CD4-positive, alpha-beta memory T cell (primary cell): ENCODE results near the gene C4B. TPM values are rescaled to one million over a fixed set of nuclear protein-coding genes. Genes with fewer than 3 reads are reported as not detected.
A peak's percentile ranks its signal among the peaks of the same experiment; 100 is the strongest.
"Not testable (repeated sequence)": the region's sequence is repeated elsewhere in the genome, so short reads cannot be mapped to it uniquely, and the experiment has no call there.

Experiments
- CTCF ChIA-PET: fragments of 350-600 bp; sonication (Branson Sonifier 250); formaldehyde crosslinking; loops from one replicate; lab custom pipeline; 2021; ENCODE audit warnings: inconsistent platforms; ENCODE audit not compliant: partially characterized antibody; lab: Charles Lee
- POLR2A ChIA-PET: fragments of 350-600 bp; sonication (Branson Sonifier 250); formaldehyde crosslinking; loops from one replicate; lab custom pipeline; 2021; ENCODE audit not compliant: partially characterized antibody; lab: Charles Lee
- DNase-seq, 5 donors: peaks; one replicate each; pipeline versions ENCODE4 v3.0.0 to v3.0.0-alpha.2; 2020 to 2022; ENCODE audit warnings: mixed read lengths in 1 of 5
- H3K27ac ChIP-seq: one replicate; pipeline ENCODE4 v1.7.0; 2013; ENCODE audit warnings: low read depth, low read length
- H3K27me3 ChIP-seq: 2 replicates; pipeline ENCODE4 v1.7.0; 2013; ENCODE audit warnings: mild to moderate bottlenecking, low read length, moderate library complexity; ENCODE audit not compliant: insufficient read depth
- H3K36me3 ChIP-seq: 2 replicates; pipeline ENCODE4 v1.7.0; 2013; ENCODE audit warnings: mild to moderate bottlenecking, low read length, moderate library complexity; ENCODE audit not compliant: insufficient read depth
- H3K4me1 ChIP-seq: 2 replicates; pipeline ENCODE4 v1.7.0; 2013; ENCODE audit warnings: mild to moderate bottlenecking, low read length, moderate library complexity; ENCODE audit not compliant: insufficient read depth
- H3K4me3 ChIP-seq, 2 donors: one replicate each; pipeline ENCODE4 v1.7.0; 2013; ENCODE audit warnings: low read length in 2 of 2, mild to moderate bottlenecking in 1 of 2
- H3K9me3 ChIP-seq, 2 donors: one replicate each; pipeline ENCODE4 v1.7.0; 2013; ENCODE audit warnings: low read length in 2 of 2, control low read depth in 1 of 2; ENCODE audit not compliant: control insufficient read depth in 1 of 2
- H3K27ac Mint-ChIP-seq, 7 donors: one replicate each; pipeline ENCODE4 v1.8.0; 2020 to 2021; ENCODE audit warnings: mixed read lengths in 7 of 7, mild to moderate bottlenecking in 6 of 7, inconsistent platforms in 3 of 7, moderate library complexity in 3 of 7
- H3K27me3 Mint-ChIP-seq, 2 donors: one replicate each; pipeline ENCODE4 v1.8.0; 2020 to 2021; ENCODE audit warnings: mixed read lengths in 2 of 2
- H3K36me3 Mint-ChIP-seq, 2 donors: one replicate each; pipeline ENCODE4 v1.8.0; 2020 to 2021; ENCODE audit warnings: mixed read lengths in 2 of 2, inconsistent platforms in 1 of 2, mild to moderate bottlenecking in 1 of 2
- H3K4me1 Mint-ChIP-seq, 4 donors: one replicate each; pipeline ENCODE4 v1.8.0; 2020 to 2021; ENCODE audit warnings: mixed read lengths in 4 of 4, mild to moderate bottlenecking in 1 of 4
- H3K4me3 Mint-ChIP-seq, 8 donors: one replicate each; pipeline ENCODE4 v1.8.0; 2020 to 2021; ENCODE audit warnings: mixed read lengths in 8 of 8, mild to moderate bottlenecking in 7 of 8, moderate library complexity in 6 of 8, inconsistent platforms in 3 of 8
- H3K9me3 Mint-ChIP-seq, 8 donors: one replicate each; pipeline ENCODE4 v1.8.0; 2020 to 2021; ENCODE audit warnings: mixed read lengths in 8 of 8, mild to moderate bottlenecking in 5 of 8, inconsistent platforms in 3 of 8, moderate library complexity in 1 of 8
- intact Hi-C: fragments of 100-400 bp; cut with micrococcal nuclease; formaldehyde crosslinking; loops from one replicate; pipeline ENCODE4 v1.15.1; 2023
- polyA plus RNA-seq, 2 donors: library from polyadenylated mRNA; unstranded; fragments of 300-500 nt; fragmentation: Illumina TruSeq; gene quantifications; one replicate each; pipeline ENCODE4 v1.2.3, GENCODE V29; 2021
- total RNA-seq, 2 experiments: library from RNA; stranded (reverse); gene quantifications; one replicate each; pipeline ENCODE4 v1.2.3, GENCODE V29; 2021

The C4B gene
- total and polyA plus RNA-seq, 4 experiments from 2014 or later: 0.36 to 5.8 (median 5.0) TPM; not detected in 1

- H3K4me3 ChIP-seq, POLR2A ChIA-PET, H3K4me1 ChIP-seq, DNase-seq, H3K27me3 Mint-ChIP-seq, H3K4me3 Mint-ChIP-seq, H3K27me3 ChIP-seq, H3K4me1 Mint-ChIP-seq, intact Hi-C loops, H3K36me3 Mint-ChIP-seq, H3K9me3 Mint-ChIP-seq, H3K27ac ChIP-seq, H3K27ac Mint-ChIP-seq, H3K36me3 ChIP-seq, CTCF ChIA-PET, H3K9me3 ChIP-seq: not testable (repeated sequence)
Observed at GRCh38 chr6:32053314-32053713, 38.7 kb downstream of the C4B start.

GRCh38 chr6:32055756-32056155 lies 41.2 kb downstream of the C4B start:
- intact Hi-C loops, H3K4me3 Mint-ChIP-seq: not testable (repeated sequence)

GRCh38 chr6:32056254-32056653 lies 41.7 kb downstream of the C4B start:
- H3K4me3 Mint-ChIP-seq: no peak overlapping the region
- H3K4me1 ChIP-seq: no peaks in the 10 kb centered on the region
- H3K27me3 Mint-ChIP-seq: no peaks in the 10 kb centered on the region
- POLR2A ChIA-PET: no interaction called here
- no peaks in the 10 kb centered on the region for H3K27me3 ChIP-seq
- no peaks in the 10 kb centered on the region for H3K36me3 ChIP-seq
- DNase-seq: no peak
- H3K4me1 Mint-ChIP-seq: no peaks in the 10 kb centered on the region
- H3K9me3 Mint-ChIP-seq: no peaks in the 10 kb centered on the region
- H3K27ac Mint-ChIP-seq: no peak overlapping the region
- CTCF ChIA-PET: no interaction called here
- H3K27ac ChIP-seq: no peak overlapping the region
- H3K9me3 ChIP-seq: no peaks in the 10 kb centered on the region
- H3K4me3 ChIP-seq: no peak overlapping the region
- intact Hi-C loops: no loop called here
- H3K36me3 Mint-ChIP-seq: no peaks in the 10 kb centered on the region

More at GRCh38 chr6:32055756-32056155, 41.2 kb downstream of the C4B start:
- H3K27me3 Mint-ChIP-seq, POLR2A ChIA-PET, H3K36me3 ChIP-seq, H3K27ac ChIP-seq, H3K36me3 Mint-ChIP-seq, H3K27ac Mint-ChIP-seq, H3K4me3 ChIP-seq, H3K27me3 ChIP-seq, CTCF ChIA-PET, DNase-seq, H3K4me1 Mint-ChIP-seq, H3K9me3 Mint-ChIP-seq, H3K9me3 ChIP-seq, H3K4me1 ChIP-seq: not testable (repeated sequence)

GRCh38 chr6:32057966-32058365 lies 43.4 kb downstream of the C4B start:
- Histone ChIP-seq H3K9me3 (no peaks in the 10 kb centered on the region), H3K4me3 (no peak overlapping the region), H3K36me3 (no peaks in the 10 kb centered on the region), H3K27ac (no peak overlapping the region), H3K27me3 (no peaks in the 10 kb centered on the region), H3K4me1 (no peaks in the 10 kb centered on the region)
- no peaks in the 10 kb centered on the region for H3K9me3 Mint-ChIP-seq
- ChIA-PET CTCF (no interaction called here), POLR2A (no interaction called here)
- H3K27me3 Mint-ChIP-seq: no peaks in the 10 kb centered on the region
- intact Hi-C loops: no loop called here
- no peak overlapping the region for H3K27ac Mint-ChIP-seq
- no peak overlapping the region for H3K4me3 Mint-ChIP-seq
- H3K4me1 Mint-ChIP-seq: no peaks in the 10 kb centered on the region
- no peak for DNase-seq
- no peaks in the 10 kb centered on the region for H3K36me3 Mint-ChIP-seq

GRCh38 chr6:32058511-32058963 lies 43.9 kb downstream of the C4B start:
- intact Hi-C loops: no loop called here
- Mint-ChIP-seq H3K36me3 (no peaks in the 10 kb centered on the region), H3K27ac (no peak overlapping the region), H3K4me3 (no peak overlapping the region), H3K9me3 (no peaks in the 10 kb centered on the region), H3K27me3 (no peaks in the 10 kb centered on the region), H3K4me1 (no peaks in the 10 kb centered on the region)
- Histone ChIP-seq H3K4me1 (no peaks in the 10 kb centered on the region), H3K4me3 (no peak overlapping the region), H3K9me3 (no peaks in the 10 kb centered on the region), H3K27ac (no peak overlapping the region), H3K36me3 (no peaks in the 10 kb centered on the region), H3K27me3 (no peaks in the 10 kb centered on the region)
- DNase-seq: no peak
- ChIA-PET CTCF (interaction anchor here (1.4 kb wide), 1 partner anchor 11 kb away, joined by 3 read pairs; no protein-coding TSS in a partner anchor), POLR2A (no interaction called here)

- ChIA-PET POLR2A (interaction anchor here (0.5 kb wide), 1 partner anchor 1238 kb away, joined by 3 read pairs; no protein-coding TSS in a partner anchor), CTCF (no interaction called here)
- Histone ChIP-seq H3K4me3 (no peak overlapping the region), H3K27ac (no peak overlapping the region), H3K27me3 (no peaks in the 10 kb centered on the region), H3K36me3 (no peaks in the 10 kb centered on the region), H3K4me1 (no peaks in the 10 kb centered on the region), H3K9me3 (no peaks in the 10 kb centered on the region)
- H3K9me3 Mint-ChIP-seq: no peaks in the 10 kb centered on the region
- no peak overlapping the region for H3K4me3 Mint-ChIP-seq
- H3K36me3 Mint-ChIP-seq: no peaks in the 10 kb centered on the region
- intact Hi-C loops: no loop called here
- H3K27ac Mint-ChIP-seq: peak overlapping the region in 2 of 7 donors; percentile 70 to 71
- DNase-seq: no peak
- H3K4me1 Mint-ChIP-seq: peaks cover 0 to 2% (median 0%) of the 10 kb centered on the region in 4 donors
- H3K27me3 Mint-ChIP-seq: no peaks in the 10 kb centered on the region
Observed at GRCh38 chr6:32060966-32061655, 46.5 kb downstream of the C4B start.

GRCh38 chr6:32064706-32065105 lies 50.1 kb downstream of the C4B start:
- ChIA-PET POLR2A (no interaction called here), CTCF (no interaction called here)
- no peak for DNase-seq
- peaks cover 0 to 1% (median 0%) of the 10 kb centered on the region in 8 donors for H3K9me3 Mint-ChIP-seq
- no peaks in the 10 kb centered on the region for H3K4me1 ChIP-seq
- intact Hi-C loops: no loop called here
- H3K27me3 ChIP-seq: no peaks in the 10 kb centered on the region
- no peak overlapping the region for H3K27ac Mint-ChIP-seq
- H3K36me3 Mint-ChIP-seq: no peaks in the 10 kb centered on the region
- H3K36me3 ChIP-seq: no peaks in the 10 kb centered on the region
- H3K4me3 ChIP-seq: no peak overlapping the region
- no peaks in the 10 kb centered on the region for H3K27me3 Mint-ChIP-seq
- no peak overlapping the region for H3K4me3 Mint-ChIP-seq
- H3K4me1 Mint-ChIP-seq: peaks cover 0 to 2% (median 0%) of the 10 kb centered on the region in 4 donors
- no peaks in the 10 kb centered on the region for H3K9me3 ChIP-seq
- no peak overlapping the region for H3K27ac ChIP-seq
